Cardiac muscle cell (in vitro differentiated cells and primary cell): ENCODE data around the gene OR10Z1. TPM values are rescaled to one million over a fixed set of nuclear protein-coding genes. Genes with fewer than 3 reads are reported as not detected.

Source experiments
- DNase-seq, 2 donors: peaks; one replicate each; pipeline versions ENCODE4 v3.0.0 to v3.0.0-alpha.2; 2010 to 2017; ENCODE audit warnings: low read depth in 1 of 2, low spot score in 1 of 2
- H3K27ac ChIP-seq: fragments of 200-600 bp; sonication (generic); 2 replicates; pipeline ENCODE4 v1.5.1; 2016
- H3K27me3 ChIP-seq: fragments of 200-600 bp; sonication (generic); 2 replicates; pipeline ENCODE4 v1.6.0; 2016; ENCODE audit warnings: control low read depth
- H3K36me3 ChIP-seq: fragments of 200-600 bp; sonication (generic); 2 replicates; pipeline ENCODE4 v1.5.1; 2016; ENCODE audit warnings: control low read depth
- H3K4me1 ChIP-seq: fragments of 200-600 bp; sonication (generic); 2 replicates; pipeline ENCODE4 v1.8.1; 2017; ENCODE audit warnings: low read depth, mild to moderate bottlenecking, mixed run types
- H3K4me3 ChIP-seq: fragments of 200-600 bp; sonication (generic); 2 replicates; pipeline ENCODE4 v1.5.1; 2016; ENCODE audit warnings: mild to moderate bottlenecking
- H3K9me3 ChIP-seq: fragments of 200-600 bp; sonication (generic); 2 replicates; pipeline ENCODE4 v1.5.1; 2017; ENCODE audit warnings: low read depth, mild to moderate bottlenecking, control low read depth
- CTCF ChIP-seq: IDR thresholded peaks from 2 replicates; pipeline ENCODE4 v1.5.1; 2012; ENCODE audit warnings: low read depth, mild to moderate bottlenecking, low read length
- polyA plus RNA-seq: library from polyadenylated mRNA; unstranded; fragments of >200 nt; fragmentation: Nextera tagmentation; extraction: Ambion mirVana; gene quantifications from 2 replicates; pipeline ENCODE4 v1.2.1, GENCODE V29; 2016
- total RNA-seq: library from RNA; depleted of rRNA; stranded (reverse); fragments of >200 nt; gene quantifications from 2 replicates; pipeline ENCODE4 v1.2.3, GENCODE V29; 2016

OR10Z1 gene
- total and polyA plus RNA-seq, 2 experiments from 2014 or later = not detected

DNA sequence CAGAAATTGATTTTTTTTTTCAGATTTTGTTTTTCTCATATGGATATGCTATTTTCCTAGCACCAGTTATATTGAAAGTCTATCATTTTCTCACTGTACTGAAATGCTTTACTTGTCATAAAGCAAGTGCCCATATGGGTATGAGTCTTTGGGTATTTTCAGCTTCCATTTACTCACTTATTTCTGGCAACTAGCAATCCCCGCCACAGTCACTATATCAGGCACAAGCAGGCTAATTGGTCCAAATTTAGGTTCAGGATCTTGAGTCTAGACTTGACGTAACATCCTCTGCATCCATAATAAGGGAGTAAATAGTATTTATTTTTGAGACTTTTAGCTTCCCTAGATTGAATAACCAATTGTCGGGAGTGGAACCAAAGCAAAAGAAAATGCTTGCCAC, 27.5 kb upstream of the OR10Z1 start:
- TF ChIP-seq CTCF = no peak
- no peaks in the 10 kb centered on the region for H3K27me3 ChIP-seq
- H3K4me3 ChIP-seq = no peak overlapping the region
- DNase-seq = no peak
- H3K27ac ChIP-seq = no peak overlapping the region
- H3K36me3 ChIP-seq = no peaks in the 10 kb centered on the region
- H3K9me3 ChIP-seq = no peaks in the 10 kb centered on the region
- H3K4me1 ChIP-seq = peaks cover 11% of the 10 kb centered on the region

- no peak within 1 kb of the TSS for H3K27ac ChIP-seq
- no peak for TF ChIP-seq CTCF
- no peaks in the 10 kb centered on the region for H3K9me3 ChIP-seq
- H3K4me3 ChIP-seq = no peak within 1 kb of the TSS
- no peaks in the 10 kb centered on the region for H3K36me3 ChIP-seq
- H3K27me3 ChIP-seq = no peaks in the 10 kb centered on the region
- H3K4me1 ChIP-seq = peaks cover 18% of the 10 kb centered on the region
- no peak for DNase-seq
Measured at GRCh38 chr1:158579733-158580132, 25.3 kb upstream of the OR10Z1 start, which contains the start of gene OR10X1. OR10X1 (minus strand) TSS chr1:158579899; CDS start chr1:158579899, 0 bp downstream.

- Histone ChIP-seq H3K4me1 (peaks cover 18% of the 10 kb centered on the region), H3K4me3 (no peak overlapping the region), H3K27me3 (no peaks in the 10 kb centered on the region), H3K27ac (peak overlapping the region; percentile 25), H3K9me3 (no peaks in the 10 kb centered on the region), H3K36me3 (no peaks in the 10 kb centered on the region)
- TF ChIP-seq CTCF = no peak
- peak in 1 of 2 donors; percentile 4 for DNase-seq
Measured at GRCh38 chr1:158583962-158584361, 21.1 kb upstream of the OR10Z1 start.

GRCh38 chr1:158586942-158587341, 18.1 kb upstream of the OR10Z1 start:
- no peak overlapping the region for H3K4me3 ChIP-seq
- no peak overlapping the region for H3K27ac ChIP-seq
- DNase-seq = no peak
- no peaks in the 10 kb centered on the region for H3K27me3 ChIP-seq
- H3K9me3 ChIP-seq = no peaks in the 10 kb centered on the region
- no peak for TF ChIP-seq CTCF
- peaks cover 8% of the 10 kb centered on the region for H3K4me1 ChIP-seq
- no peaks in the 10 kb centered on the region for H3K36me3 ChIP-seq

DNA sequence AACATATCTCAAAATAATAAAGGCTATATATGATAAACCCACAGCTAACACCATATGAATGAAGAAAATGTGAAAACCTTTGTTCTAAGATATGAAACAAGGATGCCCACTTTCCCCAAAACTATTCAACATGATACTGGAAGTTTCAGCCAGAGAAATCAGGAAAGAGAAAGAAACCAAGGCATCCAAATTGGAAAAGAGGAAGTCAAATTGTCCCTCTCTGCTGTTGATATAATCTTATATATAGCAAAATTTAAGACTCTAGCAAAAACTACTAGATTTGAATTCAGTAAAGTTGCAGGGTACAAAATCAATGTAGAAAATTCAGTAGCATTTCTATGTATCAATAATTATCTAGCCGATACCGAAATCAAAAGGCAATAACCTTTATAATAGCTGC, 4.3 kb upstream of the OR10Z1 start:
- H3K27ac ChIP-seq = no peak overlapping the region
- H3K4me3 ChIP-seq = no peak overlapping the region

More for the DNA sequence above, 4.3 kb upstream of the OR10Z1 start:
- no peaks in the 10 kb centered on the region for H3K36me3 ChIP-seq
- H3K9me3 ChIP-seq = no peaks in the 10 kb centered on the region
- no peaks in the 10 kb centered on the region for H3K27me3 ChIP-seq
- H3K4me1 ChIP-seq = no peaks in the 10 kb centered on the region
- no peak for TF ChIP-seq CTCF
- no peak for DNase-seq
